NCI-H146 treated with DMSO at 0.1 percent for 48 hours (cell line): Measurements from ENCODE around the gene EXOC6B.

Experiments used
- DNase-seq: peaks from one replicate; lab custom pipeline; 2025; ENCODE audit not compliant: unreplicated experiment; lab: John Stamatoyannopoulos, UW

Gene EXOC6B

DNA sequence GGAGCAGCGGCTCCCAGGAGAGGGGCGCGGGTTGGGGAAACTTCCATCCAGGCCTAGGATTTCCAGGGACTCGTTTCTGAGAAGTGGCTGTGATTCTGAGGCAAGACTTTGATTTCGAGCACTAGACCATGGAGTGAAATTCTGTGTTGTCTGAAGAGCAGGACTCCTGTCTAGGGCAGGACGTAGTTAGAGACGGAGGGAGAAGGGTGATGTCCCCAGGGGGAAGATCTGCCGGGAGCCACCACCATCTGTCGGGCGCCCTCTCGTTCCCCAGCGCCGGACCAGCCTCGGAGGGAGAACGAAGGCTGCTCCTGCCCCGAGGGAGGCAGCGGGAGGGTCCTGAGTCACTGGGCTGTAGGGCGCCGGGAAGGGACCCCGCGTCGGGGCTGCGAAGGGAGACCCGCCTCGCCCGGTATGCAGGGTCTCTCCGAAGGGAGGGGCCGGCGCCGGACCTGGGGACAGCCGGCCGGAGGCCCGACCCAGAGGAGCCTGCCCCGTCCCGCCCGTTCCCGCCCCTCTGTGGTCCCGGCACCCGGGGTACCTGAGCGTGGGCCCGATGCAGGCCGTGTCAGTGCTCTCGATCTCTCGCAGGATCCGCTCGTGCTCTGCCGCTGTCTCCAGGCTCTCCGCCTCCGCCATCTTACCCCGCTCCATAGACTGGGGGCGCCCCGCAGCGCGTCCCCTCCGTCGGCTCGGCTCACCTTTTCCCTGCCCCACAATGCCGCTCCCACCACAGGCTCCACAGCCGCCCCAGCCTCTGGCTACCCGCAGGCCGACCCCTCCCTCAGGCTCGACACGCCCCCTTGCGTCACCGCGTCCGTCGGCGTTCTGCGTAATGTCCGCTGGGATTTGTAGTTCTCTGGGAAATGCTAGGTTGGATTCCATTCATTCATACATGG is at the start of gene EXOC6B:
TSS of gene EXOC6B (minus strand) at position 777 of the 899 bp plus-strand sequence.
- DNase-seq: peak; percentile 90

DNA sequence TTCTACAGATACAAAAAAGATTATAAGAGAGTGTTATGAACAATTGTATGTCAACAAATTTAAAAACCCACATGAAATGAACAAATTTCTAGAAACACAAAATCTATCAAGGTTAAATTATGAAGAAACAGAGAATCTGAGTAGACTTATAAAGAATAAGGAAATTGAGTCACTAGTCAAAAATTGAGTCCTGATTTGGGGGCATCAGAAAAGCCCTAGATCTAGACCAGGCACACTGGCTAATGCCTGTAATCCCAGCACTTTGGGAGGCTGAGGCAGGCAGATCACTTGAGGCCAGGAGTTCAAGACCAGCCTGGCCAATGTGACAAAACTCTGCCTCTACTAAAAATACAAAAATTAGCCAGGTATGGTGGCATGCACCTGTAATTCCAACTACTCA is 46.0 kb upstream of the EXOC6B start:
- no peak for DNase-seq

DNA sequence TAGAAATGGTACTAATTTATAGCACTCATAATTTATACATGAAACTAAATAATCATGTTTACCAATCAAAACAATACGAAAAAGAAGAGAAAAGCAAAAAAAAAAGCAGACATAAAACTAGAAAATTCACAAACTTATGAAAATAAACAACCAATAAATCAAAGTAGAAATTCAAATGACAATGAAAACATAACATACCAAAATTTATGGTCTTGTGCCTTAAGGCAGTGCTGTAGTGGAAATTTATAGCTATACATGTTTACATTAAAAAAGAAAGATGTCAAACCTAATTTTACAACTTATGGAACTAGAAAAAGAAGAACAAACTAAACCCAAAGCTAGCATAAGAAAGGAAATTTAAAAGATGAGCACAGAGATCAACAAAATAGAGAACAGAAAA is 45.2 kb upstream of the EXOC6B start:
- DNase-seq: no peak

DNA sequence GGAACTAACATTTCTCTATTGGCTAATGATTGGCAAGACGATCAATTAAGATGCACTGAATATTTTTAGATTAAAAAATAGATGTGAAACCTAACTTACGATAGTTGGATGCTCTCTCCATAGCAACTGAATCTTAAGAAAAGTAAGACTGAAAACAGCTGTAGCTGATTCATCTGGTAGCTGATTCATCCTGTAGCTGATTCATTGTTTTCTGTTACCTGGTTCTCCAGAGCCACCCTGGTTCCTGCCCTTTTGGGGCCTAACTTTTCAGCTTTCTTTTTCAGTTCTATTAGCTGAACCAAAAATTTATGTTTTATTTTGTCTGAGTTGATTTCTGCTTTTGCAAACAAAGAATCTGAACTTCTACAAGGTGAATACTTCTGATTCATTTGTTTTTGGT is 38.7 kb upstream of the EXOC6B start:
- no peak for DNase-seq

DNA sequence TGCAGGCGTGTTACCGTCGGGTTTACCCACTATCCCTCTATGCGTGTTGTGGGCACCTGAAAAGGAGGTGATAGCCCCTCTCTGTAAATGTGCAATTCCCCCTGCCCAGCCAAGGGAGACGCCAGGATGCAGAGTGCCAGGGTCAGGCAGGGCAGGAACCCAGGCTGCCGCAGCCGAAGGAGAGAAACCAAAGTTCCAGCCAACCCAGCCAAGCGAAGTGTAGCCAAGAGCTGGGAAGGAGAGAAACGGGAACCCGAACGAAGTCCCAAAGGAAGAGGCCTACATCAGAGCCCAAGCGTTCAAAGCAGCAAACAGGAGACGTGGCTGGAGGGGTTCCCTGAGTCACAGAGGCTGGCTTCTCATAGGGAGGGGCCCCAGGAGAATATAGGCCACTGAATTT is 37.2 kb upstream of the EXOC6B start:
- no peak for DNase-seq

DNA sequence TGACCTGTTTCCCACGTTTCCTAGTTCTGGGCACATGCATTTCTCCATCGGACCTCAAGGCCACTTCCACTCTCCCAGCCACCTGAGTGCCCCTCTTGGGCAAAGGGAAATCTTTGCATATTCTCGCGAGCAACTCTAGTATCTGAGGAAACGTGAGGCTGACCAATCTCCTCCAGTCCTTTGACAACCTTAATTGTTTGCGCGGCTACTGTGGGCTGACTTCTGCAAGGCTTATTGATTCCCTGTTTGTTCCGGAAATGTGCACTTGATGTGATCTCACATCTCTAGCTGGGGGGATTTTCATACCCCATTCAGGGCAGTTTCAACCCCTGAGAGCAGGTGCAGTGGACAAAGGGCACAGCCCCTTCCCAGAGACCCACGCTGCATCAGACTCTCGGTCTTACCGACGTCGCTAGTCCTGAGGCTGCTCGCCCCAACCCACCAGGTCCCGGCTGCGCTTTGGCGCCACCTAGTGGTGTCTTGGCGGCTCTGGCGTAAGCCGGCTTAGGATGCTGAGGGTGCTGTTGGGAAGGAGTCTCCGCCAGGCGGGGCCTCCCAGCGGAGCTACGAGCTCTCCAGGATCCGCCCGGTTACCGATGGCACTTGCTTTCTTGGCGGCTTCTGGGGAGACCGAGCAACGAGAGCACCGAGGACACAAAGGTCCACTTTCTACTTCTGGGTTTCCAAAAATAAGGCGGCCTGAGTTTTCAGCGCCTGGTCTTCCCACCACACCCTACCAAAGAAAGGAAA is 36.6 kb upstream of the EXOC6B start:
- peak; percentile 92 for DNase-seq

DNA sequence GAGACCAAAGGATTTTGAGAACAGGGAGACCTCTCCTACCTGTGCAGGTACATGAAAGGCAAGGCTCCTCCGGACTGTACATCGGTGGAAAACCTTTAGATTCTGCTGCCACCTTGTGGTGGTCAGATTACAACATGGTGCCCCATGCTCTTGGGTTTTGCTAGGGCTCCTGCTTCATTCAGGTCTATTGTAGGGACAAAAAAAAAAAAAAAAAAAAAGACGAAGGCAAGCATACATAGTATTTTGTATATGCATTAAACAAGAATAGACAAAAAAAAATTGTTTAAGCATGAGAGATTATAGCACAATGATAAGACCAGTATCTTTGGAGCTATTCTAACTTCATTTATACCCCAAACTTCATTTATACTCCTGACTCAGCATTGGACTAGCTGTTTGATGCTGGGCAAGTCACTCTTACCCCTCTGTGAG is 34.0 kb upstream of the EXOC6B start:
- peak; percentile 85 for DNase-seq

DNA sequence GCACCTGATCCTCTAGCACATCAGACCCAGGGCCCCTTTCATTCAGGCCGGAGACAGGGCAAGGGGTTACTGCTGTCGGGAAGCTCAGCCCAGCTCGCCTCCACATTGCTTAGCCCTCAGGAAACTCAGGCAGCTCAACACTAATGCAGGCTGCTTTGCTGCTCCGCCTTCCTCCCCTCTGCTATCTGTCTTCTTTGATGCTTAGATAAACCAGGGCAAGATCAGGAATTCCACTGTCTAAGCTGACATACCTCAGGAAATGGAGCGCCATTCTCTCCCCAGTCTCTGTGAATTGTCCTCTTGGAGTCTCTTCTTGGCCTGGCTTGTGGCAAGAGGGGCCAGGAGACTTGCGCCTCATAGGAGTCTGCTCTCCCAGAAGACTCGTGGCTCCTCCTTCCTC is 25.5 kb upstream of the EXOC6B start:
- no peak for DNase-seq

DNA sequence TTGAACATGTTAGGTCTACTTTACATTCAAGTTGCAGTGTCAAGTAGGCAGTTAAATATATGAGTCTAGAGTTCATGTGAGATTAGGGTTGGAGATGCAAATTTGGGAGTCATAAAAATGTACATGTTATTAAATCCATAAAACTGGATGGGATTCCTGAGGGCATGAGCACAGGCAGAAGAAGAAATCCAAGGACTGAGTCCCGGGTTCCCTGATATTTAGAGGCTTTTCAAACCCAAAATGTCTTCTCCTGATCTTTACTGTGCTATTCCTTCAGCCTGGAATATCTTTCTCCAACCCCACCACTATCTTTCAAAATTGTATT is 23.3 kb upstream of the EXOC6B start:
- no peak for DNase-seq

DNA sequence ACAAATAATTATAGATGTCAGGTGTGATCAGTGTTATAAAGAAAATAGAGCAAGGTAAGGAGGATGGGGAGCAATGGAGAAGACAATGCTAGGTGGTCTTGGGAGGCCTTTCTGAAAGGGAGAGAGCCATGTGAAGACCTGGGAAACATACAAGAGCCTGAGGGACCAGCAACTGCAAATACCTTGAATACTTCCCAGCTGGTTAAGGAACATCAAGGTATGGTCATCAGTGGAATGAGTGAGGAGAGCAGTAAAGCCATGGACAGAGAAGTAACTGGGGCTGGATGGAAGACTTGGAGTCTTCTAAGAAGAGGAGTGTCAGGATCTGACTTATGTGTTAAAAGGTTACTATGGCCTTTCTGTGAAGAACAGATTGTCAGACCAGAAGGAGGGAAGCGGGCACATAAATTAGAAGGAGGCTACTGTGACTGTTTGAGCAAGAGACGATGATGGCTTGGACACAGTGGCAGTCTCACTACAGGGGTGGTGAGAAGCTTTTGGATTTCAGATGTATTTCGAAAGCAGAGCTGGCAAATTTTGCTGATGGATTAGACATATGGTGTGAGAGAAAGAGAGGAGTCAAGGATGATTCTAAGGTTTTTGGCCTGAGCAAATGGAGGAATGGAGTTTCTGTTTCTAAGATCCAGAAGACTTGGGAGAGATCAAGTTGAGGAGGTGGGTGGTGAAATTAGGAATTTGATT is 22.8 kb upstream of the EXOC6B start:
- DNase-seq: no peak

DNA sequence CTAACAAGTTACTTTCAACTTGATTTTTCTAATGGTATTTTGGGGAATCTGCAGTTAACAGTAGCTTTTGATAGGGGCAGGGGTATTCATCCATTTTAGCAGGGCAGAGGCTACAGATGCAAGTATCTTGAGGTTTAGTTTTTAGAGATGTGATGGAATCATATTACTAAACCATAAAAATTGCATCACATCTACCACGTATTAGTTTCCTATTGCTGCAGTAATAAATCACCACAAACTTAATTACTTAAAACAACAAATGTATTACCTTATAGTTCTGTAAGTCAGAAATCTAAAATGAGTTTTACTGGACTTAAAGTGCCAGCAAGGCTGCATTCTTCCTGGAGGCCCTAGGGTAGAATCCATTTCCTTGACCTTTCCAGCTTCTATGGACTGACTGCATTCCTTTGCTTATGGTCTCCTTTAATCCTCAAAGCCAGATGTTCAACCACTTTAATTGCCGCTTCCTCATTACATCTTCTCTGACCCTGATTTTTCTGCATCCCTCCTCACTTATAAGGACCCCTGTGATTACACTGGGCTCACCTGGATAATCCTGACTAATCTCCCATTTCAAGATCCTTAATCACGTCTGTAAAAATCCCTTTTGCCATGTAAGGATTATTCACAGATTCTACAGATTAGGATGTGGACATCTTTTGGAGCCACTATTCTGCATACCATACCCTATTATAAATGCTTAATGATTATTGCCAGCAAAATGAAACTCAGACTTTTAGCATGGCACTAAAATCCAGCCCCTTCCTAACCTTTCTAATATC is 21.9 kb upstream of the EXOC6B start:
- DNase-seq: no peak

DNA sequence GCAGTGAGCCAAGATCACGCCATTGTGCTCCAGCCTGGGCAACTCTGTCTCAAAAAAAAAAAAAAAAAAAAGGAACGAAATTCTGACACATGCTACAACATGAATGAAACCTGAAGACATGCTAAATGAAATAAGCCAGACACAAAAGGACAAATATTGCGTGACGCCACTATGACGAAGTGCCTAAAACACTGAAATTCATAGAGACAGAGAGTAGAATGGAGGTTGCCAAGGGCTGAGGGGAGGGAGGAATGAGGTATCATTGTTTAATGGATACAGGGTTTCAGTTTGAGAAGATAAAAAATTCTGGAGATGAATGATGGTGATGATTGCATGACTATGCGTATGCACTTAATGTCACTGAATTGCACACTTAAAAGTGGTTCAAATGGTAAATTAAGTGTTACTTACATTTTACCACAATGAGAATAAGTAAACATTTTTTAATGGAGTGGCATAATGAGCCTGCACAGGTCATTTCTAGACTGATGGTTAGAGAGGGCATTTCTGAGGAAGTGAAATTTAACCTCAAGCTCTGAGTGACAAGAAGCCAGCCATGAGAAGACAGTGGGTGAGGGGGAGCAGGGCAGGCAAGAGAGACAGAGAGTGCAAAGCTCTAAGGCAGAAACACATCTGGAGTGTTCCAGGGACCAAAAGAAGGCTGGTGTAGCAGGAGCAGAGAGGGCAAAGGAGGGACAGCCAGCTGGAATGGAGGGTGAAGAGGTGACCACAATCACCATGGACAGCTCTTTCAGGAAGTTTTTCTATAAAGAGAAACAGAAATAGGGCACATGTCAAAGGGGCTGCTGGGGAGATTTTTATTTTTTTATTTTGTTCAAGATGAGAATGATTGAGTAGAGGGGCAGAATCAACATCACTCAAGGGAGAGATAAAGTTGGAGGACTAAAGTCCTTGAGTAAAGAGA is 20.6 kb upstream of the EXOC6B start:
- DNase-seq: no peak

DNA sequence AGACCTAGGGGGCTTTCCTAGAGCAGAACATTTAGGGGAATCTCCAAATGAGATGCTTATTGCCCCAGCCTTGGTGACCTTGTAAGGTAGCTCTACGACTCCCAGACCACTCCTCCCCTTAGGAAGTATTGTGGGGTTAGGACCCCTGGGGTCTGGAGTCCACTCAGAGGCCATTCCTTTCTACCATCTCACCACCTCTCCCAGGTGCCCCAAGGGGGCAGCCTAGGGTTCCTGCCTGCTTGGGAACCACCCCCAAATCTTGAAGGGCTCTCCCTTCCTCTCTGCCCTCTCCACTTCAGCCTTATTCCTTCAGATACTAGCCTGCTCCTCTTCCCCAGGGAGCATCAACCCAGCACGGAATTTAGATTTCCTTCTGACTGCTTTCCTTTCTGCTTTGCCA is 17.5 kb upstream of the EXOC6B start:
- no peak for DNase-seq

DNA sequence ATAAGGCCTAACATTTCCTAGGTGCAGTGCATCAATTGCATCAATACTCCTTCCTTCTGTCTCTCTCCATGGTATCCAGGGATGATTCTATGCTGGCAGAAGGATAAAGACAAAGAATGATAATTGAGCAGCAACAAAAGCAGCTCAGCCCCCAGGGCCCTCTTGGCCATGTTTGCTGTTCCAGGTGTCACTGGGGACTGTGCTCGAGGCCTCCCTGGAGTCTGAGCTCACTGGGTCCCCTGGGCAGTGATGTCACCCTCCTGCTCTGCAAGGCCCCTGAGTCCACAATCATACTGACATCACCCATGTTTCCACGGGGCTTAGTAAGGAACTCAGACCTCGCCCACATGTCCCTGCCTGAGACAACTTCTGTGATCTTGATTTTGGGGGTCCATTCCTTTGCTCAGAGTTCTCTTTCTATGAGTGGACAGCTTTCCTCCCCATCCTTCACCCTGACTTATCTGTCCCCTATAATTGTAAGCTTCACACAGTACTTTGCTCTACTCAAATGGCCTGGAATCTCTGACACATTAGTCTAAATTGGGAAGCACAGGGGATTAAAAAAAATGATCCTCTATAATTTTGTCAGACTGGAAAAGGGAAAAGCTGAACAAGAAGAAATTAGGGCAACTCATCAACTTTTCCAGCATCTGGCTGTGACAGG is 15.8 kb upstream of the EXOC6B start:
- DNase-seq: peak; percentile 87

DNA sequence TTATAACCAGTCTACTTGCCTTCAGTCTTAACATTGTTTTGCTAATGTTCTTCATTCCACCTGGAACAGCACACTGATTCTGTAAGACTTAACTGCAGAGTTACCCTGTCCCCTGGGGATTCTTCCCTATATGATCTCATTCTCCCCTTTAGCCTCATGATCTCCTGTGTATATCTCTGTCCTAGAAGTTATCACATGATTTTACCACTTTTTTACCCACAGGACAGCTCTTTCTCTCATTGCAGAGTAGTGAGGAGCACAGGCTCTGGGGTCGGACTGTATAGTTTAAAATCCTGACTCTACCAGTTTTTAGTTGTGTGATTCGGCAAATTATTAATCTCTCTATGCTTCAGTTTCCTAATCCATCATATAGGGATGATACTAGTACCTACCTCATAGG is 14.2 kb upstream of the EXOC6B start:
- DNase-seq: no peak

DNA sequence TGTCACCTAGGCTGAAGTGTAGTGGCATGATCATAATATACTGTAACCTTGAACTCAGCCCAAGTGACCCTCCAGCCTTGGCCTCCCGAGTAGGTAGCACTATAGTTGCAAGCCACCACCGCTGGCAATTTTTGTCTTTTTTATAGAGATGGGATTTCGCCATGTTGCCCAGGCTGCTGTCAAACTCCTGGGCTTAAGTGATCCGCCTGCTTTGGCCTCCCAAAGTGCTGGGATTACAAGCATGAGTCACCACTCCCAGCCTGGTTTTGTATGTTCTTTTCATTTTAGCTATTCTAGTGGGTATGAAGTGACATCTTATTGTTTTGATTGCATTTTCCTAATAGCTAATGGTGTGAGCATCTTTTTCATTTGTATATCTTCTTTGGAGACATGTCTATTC is 11.3 kb upstream of the EXOC6B start:
- no peak for DNase-seq

DNA sequence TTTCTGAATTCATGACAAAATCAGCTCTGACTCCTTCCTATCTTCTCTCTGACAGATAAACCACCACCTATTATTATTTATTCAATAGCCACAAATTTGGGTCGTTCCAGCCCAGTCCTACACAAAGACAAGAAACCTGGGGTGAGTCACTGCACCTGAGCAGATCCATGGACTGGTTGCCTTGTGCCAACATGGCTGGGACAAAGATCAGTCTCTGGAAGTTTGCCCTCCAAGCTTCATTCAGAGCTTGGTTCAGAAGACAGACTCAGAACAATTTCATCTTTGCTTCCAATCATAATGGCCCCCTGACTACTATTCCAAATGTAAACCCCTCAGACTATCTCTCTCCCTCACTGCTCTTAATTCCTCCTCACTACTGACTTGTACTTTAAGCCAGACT is 9.6 kb upstream of the EXOC6B start:
- DNase-seq: no peak

DNA sequence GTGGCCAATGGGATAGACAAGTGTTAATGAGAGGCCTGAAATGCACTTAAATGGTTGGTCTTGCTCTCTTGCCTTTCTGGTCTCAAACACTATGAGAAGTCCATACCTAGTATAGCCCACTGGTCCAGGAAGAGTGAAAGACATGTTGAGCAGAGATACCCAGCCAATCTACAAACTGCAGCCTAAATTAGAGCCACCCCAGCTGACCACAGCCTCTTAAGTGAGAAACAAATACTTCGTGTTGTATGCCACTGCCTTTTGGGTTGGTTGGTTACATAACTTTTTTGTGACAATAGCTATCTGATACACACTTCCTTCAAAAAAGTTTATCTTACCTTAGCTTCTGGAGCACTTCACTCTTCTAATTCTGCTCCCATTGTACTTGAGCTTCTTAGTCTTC is 8.8 kb upstream of the EXOC6B start:
- DNase-seq: no peak

DNA sequence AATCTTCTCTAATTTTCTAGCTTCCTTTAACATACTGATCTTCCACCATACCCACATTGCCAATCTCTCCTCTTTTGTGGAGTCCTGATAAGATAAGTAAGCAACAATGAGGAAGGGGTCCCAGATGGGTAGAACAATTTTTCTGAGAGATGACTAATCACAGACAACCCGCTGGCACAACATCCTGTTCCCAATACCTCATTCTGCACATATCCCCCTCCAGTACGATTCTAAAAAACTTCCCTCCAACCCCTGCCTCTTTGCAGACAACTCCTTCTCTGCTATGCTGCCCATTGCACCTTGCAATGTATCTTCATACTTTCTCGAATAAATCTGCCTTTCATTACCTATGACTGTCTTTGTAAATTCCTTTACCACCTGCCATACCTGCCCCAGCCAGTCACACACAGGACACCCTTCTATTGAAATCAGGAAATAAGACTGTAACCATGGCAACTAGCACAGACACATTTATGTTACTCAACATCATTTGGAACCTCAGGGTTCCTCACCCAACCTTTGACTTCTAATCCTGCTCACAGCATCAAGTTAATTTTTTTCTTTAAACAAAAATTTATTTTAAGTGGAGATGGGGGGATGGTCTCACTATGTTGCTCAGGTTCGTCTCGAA is 7.4 kb upstream of the EXOC6B start:
- DNase-seq: peak; percentile 81
